HG03575 (cell line): ENCODE measurements around the gene P3H2.
"Not testable (repeated sequence)": the region's sequence is repeated elsewhere in the genome, so short reads cannot be mapped to it uniquely, and the experiment has no call there.

Experiments
- ATAC-seq: cut with Tn5 transposase; IDR thresholded peaks from one replicate; pipeline ENCODE4 v1.9.1; 2021; ENCODE audit not compliant: unreplicated experiment, insufficient number of reproducible peaks, low FRiP score; ENCODE audit errors: extremely low read depth

Gene P3H2, protein sequence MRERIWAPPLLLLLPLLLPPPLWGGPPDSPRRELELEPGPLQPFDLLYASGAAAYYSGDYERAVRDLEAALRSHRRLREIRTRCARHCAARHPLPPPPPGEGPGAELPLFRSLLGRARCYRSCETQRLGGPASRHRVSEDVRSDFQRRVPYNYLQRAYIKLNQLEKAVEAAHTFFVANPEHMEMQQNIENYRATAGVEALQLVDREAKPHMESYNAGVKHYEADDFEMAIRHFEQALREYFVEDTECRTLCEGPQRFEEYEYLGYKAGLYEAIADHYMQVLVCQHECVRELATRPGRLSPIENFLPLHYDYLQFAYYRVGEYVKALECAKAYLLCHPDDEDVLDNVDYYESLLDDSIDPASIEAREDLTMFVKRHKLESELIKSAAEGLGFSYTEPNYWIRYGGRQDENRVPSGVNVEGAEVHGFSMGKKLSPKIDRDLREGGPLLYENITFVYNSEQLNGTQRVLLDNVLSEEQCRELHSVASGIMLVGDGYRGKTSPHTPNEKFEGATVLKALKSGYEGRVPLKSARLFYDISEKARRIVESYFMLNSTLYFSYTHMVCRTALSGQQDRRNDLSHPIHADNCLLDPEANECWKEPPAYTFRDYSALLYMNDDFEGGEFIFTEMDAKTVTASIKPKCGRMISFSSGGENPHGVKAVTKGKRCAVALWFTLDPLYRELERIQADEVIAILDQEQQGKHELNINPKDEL

DNA sequence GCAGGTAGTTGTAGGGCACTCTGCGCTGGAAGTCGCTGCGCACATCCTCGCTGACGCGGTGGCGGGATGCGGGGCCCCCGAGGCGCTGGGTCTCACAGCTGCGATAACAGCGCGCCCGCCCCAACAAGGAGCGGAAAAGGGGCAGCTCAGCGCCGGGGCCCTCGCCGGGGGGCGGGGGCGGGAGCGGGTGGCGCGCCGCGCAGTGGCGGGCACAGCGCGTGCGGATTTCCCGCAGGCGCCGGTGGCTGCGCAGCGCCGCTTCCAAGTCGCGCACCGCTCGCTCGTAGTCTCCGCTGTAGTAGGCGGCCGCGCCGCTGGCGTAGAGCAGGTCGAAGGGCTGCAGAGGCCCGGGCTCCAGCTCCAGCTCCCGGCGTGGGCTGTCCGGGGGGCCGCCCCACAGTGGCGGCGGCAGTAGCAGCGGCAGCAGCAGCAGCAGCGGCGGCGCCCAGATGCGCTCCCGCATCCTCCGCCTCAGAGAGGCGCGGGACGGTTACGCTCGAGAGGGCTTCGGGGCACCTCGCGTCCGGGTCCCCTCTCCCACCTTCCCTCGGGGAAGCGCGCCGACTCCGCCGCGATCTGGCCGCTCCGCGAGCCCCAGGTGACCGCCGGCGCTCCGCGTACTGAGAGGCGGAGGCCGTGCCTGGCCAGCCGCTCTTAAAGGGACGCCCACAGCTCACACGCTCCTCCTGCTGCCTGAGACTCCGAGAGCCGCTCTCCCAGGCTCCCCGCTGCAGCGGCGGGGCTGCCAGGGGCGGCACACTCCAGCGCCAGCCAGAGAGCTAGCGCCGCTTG is at the start of gene P3H2:
Gene P3H2, minus strand, starts transcription at position 629 of the 792 bp plus-strand sequence. Its CDS starts 166 bp downstream, at position 463.
- ATAC-seq = peak; percentile 42

DNA sequence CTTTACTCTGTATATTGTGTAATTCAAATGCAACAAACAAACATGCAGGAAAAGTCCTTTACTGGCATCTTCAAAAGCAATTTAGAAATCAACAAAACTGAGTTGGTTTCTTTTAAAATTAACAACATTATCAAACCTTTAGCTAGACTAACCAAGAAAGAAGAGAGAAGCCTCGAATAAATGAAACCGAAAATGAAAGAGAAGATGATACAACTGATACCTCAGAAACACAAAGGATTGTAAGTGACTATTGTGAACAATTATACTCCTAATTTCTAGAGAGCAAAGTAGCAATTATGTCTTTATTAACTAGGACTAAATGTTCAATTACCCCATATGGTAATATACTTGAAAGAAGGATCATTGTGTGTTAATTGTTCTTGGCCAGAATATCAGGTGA is 49.2 kb upstream of the P3H2 start:
- no peak for ATAC-seq

DNA sequence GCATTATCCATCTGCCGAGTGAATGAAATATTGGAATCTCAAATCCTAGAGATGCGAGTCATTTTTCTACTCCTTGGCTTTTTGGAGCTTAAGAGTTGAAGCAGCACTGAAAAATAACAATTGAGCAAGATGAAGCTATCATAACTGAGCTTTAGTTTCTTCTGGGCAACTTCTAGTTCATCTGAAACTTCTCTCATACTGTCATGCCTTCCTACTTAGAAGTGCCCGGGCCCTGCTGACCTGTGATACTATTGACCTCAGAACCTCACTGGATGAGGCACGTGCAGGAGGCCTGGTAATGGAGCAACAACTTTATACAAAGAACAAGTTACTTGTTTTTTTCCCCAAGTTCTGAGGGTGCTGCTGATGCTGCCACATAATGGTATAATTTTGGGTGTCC is 48.5 kb upstream of the P3H2 start:
- ATAC-seq = no peak

DNA sequence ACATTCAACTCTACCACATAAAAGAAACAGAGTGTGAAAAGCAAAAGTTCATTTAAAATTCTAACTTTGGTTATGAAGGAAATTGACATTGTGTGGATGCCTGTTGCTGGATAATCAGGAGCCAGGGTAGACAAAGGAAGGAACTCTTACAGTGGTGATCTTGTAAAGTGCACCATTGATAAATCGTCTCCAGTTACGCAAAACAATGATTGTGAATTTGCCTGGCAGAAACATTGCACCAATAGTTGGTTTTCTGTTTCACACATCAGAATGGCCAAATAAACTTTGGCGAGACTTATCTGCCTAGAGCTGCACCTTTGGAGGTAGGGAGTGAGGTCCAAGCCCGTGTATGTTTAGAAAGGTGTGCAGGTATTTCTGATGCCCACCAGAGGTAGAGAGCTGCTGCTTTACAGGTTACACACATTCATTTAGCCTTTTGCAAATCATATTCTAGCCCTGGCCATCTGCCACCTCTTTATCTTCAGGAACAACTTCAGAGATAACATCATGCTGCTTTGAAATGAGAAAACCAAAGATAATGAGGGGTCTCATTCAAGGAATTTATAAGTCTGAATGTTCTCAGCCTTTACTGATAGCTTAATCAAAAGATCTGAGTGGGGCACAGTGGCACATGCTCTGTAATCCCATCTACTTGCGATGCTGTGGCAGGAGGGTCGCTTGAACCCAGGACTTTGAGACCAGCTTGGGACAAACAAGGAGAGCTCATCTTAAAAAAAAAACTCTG is 47.4 kb upstream of the P3H2 start:
- no peak for ATAC-seq

DNA sequence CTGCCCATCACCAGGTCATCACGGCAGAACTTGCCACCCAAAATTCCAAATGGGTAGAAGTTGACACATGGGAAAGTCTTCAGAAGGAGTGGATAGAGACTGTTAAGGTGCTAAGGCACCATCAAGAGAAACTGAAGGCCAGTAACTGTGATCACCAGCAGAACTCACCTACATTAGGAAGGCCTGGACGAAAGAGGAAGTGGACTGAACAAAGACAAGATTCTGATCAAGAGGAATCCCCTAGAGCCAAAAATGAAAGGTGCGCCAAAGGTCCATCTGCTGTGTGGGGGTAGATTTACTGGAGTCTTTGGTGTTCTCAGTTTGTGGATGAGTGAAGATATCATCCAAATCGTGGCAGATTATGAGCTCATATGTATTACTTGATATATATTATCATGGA is 46.3 kb upstream of the P3H2 start:
- ATAC-seq = no peak

DNA sequence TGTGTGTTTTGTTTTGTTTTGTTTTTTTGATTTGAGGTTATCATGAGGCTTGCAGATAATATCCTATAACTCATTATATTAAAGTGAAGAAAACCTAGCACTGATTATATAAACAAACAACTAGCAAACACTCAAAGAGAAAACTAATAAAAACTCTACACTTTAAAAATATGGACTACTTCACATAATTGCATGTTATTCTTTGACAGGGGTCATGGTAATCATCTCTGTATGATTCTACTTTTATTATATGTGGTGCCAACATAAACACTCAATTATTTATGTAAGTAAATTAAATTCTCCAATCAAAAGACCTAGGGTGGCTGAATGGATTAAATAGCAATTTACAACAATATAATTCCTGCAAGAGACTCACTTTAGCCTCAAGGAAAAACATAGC is 44.6 kb upstream of the P3H2 start:
- no peak for ATAC-seq

DNA sequence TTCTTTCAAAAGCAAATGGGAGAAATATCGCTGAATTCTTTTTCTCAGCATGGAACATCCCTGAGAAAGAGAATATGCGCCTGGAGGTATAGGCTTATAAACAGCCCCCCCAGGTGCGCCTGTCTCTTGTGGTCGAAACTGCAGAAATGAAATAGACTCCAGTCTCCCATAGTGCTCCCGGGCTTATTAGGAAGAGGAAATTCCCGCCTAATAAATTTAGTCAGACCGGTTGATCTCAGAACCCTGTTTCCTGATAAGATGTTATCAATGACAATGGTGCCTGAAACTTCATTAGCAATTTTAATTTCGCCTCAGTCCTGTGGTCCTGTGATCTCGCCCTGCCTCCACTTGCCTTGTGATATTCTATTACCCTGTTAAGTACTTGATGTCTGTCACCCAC is 41.3 kb upstream of the P3H2 start:
- not testable (repeated sequence) for ATAC-seq

DNA sequence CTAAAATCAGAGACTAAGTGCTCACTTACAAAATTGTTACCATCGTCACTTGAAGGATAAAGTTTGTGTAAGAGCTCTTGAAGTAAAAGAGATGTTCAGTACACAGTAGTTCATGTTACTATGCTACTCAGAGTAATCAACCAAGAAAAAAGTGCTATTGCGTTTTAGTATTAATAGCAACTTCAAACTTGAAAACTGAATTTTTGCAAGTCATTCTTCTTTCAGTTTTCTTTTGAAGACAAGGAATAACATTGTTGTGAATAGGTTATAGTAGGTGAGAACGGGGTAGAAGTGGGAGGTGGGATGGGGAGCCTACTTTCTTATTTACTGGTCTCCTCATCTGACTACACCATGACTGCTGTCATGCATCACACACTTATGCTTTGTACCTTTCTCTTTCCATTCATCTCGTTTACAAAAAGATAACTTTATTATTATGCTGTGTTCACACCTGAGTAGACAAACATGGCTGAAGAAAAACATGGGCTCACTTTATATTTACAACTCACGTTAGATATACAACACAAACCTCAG is 39.3 kb upstream of the P3H2 start:
- no peak for ATAC-seq

DNA sequence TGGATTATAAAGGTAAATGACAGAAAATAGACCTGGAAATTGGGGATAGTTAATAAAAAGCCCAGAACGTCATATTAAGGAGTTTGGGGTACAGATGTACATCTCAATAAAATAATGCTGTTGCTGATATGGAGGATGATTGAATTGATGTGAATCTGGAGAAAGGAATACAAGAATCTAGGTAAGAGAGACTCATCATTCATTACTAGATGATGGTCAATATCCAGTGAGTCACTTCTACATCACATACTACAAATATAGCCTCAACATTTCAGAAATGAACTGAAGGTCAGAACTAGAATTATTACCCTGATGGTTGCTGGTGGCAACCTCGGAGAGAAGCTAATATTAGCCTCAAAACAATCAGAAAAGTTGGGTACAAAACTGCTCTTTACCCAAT is 37.6 kb upstream of the P3H2 start:
- no peak for ATAC-seq

DNA sequence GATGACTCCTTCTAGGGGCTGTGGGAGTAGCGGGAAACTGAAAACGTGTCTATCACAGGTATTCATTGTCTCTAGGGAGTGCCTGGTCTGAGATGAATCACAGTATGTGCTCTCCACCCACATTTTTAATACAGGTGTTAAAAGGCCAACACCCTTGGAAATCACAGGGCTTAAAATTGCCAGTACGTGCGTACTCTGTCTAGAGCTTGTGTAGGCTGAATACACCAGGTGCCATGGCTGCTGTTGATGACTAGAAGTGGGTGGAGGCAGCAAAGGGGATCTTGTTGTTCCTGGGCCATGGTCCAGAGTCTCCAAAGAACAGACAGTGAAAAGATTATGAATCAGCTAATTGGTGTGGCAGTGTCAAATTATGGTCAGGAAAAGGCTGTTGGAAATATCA is 35.1 kb upstream of the P3H2 start:
- no peak for ATAC-seq

DNA sequence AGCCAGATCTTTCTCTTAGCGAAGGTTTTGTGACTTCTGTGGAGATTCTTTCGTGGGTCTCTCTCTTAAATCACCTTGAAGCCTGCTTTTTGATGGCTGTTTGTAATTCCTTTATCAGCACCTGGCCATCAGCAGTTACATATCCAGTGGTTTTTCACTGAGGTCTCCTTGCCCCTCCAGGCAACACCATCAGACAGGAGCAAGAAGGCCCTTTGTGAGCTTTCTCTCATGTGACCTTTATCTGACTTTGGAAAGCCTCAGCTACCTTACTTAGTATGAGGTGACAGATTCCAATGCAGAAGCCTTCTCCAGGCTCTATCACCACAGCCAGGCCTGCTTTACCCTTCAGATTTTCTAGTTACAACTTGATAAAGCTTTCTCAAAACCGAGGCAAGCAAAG is 30.0 kb upstream of the P3H2 start:
- ATAC-seq = no peak

DNA sequence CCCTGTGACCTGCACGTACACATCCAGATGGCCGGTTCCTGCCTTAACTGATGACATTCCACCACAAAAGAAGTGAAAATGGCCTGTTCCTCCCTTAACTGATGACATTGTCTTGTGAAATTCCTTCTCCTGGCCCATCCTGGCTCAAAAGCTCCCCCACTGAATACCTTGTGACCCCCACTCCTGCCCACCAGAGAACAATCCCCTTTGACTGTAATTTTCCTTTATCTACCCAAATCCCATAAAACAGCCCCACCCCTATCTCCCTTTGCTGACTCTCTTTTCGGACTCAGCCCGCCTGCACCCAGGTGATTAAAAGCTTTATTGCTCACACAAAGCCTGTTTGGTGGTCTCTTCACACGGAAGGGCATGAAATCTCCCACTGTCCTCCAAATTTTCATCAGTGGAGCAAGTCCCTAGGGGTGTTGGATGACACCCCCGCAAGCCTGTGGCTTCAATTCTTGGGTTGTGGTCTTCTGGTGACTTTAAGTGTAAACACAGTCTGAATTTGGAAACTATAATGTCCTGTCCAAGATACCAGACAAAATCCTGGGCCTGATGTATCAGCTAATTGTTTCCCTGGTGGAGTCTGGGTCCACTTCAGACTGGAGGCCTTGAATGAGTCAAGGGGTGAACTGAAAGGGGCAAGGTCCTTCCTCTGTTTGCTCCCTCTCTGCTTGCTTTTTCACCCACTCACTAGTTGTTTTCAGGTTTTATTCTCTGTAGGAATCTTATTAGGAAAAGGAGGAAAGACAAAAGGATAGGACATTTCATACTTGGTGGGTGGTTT is 29.3 kb upstream of the P3H2 start:
- not testable (repeated sequence) for ATAC-seq

DNA sequence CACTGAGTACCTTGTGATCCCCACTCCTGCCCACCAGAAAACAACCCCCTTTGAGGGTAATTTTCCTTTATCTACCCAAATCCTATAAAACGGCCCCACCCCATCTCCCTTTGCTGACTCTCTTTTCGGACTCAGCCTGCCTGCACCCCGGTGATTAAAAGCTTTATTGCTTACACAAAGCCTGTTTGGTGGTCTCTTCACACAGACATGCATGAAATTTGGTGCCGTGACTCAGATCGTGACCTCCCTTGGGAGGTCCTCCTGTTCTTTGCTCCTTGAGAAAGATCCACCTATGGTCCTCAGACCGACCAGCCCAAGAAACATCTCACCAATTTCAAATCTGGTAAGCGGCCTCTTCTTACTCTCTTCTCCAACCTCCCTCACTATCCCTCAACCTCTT is 24.1 kb upstream of the P3H2 start:
- ATAC-seq = not testable (repeated sequence)

DNA sequence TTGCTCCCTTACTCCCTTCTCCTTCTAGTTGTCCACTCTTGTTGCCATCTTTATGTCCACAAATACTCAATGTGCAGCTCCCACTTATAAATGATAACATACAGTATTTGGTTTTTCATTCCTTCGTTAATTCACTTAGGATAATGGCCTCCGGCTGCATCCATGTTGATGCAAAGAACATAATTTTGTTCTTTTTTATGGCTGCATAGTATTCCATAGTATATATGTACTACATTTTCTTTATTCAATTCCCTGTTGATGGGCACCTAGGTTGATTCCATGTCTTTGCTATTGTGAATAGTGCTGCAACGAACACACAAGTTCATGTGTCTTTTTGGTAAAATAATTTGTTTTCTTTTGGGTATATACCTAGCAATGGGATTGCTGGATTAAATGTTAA is 21.3 kb upstream of the P3H2 start:
- no peak for ATAC-seq

DNA sequence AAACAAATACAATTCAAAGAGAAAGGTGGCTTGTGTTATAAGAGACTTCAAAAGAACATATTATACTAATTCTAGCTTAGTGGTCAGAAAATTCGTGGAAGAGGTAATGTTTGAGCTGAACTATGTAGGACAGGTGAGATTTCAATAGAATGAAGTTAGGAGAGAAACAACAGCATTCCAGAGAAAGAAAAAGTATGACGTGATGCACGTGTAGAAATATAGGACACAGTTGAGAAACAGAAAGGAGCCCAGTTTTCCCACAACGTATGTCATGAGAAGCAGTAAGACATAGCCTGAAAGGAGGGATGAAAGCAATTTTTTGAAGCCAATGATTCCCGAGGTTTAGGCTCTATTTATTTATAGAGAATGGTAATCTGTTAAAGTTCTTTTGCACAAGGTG is 18.7 kb upstream of the P3H2 start:
- no peak for ATAC-seq

DNA sequence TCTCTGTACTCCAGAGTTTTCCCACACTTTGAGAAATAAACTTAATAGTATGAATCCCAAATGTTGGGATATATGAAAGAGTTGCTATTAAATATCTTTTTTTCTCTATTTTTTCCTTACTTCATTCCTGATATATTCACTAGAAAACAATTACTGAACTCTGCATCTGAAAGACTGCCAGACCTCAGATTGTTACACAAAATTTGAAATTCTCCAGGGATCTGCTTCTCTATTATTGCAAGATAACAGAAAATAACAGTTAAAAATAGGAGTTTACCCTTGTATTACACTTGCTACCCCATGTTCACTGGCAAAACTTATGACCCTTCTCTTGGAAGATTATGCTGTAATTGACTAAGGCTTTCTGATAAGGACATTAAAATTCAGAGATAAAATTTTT is 11.7 kb upstream of the P3H2 start:
- no peak for ATAC-seq

DNA sequence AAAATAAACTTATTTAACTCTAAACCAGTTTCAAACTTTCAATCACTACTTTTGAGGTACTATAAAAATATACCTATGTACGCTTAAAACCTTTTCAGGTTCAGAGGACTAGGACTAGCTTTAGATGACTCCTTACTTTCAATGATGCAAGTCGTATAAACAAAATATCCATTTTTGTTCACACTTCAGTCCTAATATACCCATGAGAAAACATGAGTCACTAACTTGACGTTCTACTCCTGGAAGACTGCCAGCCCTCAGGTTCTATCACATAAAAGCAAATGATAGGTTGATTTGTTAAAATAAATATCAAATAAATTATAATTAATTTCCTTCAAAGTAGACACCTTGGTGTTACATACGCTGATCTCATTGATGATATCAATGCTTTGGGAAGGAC is 10.6 kb upstream of the P3H2 start:
- ATAC-seq = no peak

DNA sequence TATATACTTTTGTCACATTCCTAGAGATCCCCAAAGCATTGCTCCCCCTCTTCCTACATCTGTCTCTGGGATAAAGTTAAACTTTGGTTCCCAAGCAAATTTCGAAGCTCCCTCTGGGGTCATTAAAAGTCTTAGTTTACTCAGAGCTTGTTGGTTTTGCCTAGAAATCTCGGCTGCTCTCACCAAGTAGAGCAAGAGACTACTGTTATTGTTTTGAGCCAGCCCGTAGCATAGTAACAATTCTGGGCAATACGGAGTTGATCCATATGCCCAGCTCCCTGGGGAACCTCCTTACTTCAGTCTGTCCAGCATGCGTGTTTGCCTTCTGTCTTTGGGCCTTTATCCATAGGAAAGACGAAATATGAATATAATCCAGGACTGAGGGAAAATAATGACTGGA is 10.0 kb upstream of the P3H2 start:
- no peak for ATAC-seq
